GM18868 (cell line): ENCODE data around the gene MALRD1.

Source experiments
- ATAC-seq: cut with Tn5 transposase; IDR thresholded peaks from one replicate; pipeline ENCODE4 v1.9.1; 2021; ENCODE audit warnings: mild to moderate bottlenecking, moderate library complexity; ENCODE audit not compliant: unreplicated experiment

MALRD1 gene

GRCh38 chr10:19561181-19561580 lies 512.6 kb downstream of the MALRD1 start:
- ATAC-seq, result no peak

- no peak for ATAC-seq
Observed at GRCh38 chr10:19563388-19564141, 515.0 kb downstream of the MALRD1 start.

DNA sequence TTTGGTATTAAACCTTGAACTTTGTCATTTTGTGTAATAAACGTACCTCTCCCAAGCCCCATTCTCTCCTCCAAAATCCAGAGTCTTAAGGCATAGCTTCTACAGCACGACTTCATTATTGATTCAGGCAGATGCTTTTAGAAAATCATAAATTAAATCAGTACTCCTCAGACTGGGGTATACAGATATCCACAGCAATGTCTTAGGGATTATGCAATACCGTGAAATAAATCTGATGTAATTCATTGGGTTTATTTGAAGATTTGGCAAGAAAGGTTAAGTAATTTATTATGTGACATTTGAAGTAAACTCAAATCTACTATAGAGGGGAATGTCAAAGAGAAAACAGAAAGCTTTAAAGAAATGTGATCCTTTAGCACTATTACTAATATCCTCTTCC lies 521.5 kb downstream of the MALRD1 start:
- no peak for ATAC-seq

GRCh38 chr10:19570991-19571390 lies 522.4 kb downstream of the MALRD1 start:
- ATAC-seq, result no peak

GRCh38 chr10:19572056-19572455 lies 523.5 kb downstream of the MALRD1 start:
- ATAC-seq, result no peak

DNA sequence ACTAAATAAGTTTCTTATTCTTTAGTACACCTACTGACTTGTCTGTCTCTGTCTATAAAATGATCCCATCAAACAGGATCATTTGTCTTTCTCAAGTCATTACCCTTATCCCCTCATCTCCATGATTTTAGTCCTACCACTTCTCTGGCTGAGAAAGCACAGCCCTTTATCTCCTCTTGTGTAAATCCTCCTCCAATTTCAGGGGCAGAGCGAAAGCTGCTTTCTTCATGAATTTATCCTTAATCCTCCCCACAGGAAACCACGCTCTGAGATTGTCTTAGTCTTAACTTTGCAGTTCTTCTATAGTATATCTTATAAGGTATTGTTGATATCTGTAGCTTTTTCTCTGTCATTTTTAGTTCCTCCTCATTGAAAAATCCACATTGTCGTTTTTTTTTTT lies 528.0 kb downstream of the MALRD1 start:
- no peak for ATAC-seq

- ATAC-seq, result no peak
Observed at GRCh38 chr10:19577381-19577780, 528.8 kb downstream of the MALRD1 start.

DNA sequence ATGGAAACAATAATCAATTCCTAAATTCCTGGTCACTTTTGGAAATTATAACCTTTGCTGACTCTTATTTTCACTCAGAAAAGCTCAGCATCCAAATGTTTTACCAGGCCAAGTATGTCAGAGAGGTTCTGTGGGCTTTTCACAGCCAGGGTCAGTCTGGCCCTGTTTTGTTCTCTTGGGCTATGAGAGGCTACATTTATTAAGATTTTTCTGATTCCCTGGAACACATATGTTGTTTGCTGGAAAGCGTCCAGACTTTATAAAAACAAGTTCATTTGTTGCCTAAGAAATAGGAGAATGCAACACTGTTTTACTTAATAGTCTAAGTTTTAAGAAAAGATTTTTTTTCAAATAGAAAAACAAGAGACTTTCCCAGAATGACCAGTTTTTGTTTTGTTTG lies 529.2 kb downstream of the MALRD1 start:
- no peak for ATAC-seq

DNA sequence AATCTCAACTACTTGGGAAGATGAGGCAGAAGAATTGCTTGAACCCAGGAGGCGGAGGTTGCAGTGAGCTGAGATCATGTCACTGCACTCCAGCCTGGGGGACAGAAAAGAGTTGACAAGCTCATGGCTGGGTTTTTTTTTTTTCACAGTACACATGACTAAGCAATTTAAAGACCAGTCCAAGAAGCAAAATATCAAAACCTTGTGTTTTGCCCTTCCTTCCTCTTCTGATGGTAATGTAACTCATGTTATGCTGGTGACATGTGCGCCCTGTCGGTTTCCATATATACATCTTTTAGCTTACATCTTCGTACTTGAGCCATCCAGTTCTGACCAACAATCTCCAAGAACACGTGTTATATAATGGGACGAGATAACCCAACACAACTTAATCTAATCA lies 530.0 kb downstream of the MALRD1 start:
- ATAC-seq, result no peak

DNA sequence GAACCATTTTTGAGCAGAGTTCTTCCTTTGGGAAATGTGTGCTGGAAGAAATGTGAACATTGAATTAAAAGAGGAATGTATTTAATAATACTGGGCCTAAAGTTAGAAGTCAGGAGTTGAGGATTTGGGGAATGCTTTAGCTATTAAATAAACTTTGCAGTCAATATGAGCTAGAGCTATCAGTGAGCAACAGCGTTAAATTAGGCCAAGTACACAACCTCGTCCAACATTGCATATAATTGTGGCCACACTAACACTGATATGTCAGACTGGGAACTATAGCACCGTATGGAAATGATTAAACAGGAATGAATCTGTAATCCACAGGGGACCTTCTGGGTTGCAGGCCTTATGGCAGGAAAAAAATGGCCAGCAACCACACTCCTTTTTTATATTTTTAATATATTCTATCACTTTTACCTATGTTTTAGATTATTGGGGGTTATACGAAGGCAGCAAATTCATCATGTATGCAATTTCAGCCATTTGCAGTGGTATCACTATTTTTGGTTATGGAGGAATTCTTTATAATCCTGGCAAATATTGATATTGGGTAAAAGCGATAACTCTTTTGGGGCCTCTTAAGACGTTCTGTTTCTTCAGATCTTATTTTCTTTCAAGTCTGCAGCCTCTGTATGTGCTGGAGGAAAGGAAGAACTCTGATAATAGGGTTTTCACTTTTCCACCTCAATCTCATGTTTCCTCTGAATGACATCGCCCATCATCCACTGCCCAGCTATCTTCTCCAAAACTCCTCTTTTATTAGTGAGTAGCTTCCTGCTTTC lies 531.4 kb downstream of the MALRD1 start:
- no peak for ATAC-seq

DNA sequence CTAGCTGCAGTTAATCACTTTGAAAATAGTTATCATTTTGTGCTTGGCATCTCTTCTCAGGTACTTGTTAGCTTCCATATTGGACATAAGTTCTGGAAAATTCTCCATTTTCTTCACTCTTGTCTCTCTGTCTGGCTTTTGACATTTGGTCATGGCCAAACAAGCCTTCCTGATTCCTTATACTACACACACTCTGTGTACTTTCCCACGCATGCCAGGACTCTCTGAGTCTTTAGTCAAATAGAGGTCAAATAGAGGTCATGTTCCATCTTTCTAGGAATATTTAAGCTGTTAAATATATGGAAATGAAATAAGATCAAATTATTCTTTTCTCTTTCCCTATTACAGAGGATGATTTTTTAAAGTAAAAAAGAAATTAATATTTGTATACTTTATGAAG lies 532.1 kb downstream of the MALRD1 start:
- no peak for ATAC-seq

DNA sequence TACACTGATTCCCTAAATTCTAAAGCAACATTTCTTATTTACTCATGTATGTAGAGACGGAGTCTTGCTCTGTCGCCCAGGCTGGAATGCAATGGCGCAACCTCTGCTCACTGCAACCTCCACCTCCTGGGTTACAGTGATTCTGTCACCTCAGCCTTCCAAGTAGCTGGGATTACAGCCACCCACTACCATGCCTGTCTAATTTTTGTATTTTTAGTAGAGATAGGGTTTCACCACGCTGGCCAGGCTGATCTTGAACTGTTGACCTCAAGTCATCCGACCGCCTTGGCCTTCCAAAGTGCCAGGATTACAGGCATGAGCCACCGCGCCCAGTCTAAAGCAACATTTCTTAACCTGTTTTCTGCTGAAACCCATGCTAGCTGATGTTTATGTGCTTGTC lies 540.0 kb downstream of the MALRD1 start:
- no peak for ATAC-seq

DNA sequence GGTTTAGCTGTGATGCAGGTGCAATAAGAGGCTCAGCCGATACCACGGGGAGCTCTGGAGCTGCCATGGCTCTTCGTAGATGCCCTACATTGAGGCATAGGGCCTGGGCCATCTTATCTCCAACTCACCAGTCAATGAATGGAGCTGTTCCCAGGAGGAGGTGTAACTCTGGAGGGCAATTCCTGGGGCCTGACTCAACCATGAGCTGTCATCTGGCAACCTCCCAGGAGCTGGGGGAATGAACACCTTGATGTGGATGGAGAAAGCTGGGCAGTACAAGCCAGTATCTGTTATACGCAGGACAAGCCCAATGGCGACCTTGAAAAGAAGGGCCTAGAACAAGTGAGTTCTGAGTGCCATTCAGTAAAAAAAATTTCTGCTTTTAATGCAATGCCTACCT lies 543.7 kb downstream of the MALRD1 start:
- no peak for ATAC-seq

GRCh38 chr10:19595212-19595845 lies 546.7 kb downstream of the MALRD1 start:
- ATAC-seq, result no peak

DNA sequence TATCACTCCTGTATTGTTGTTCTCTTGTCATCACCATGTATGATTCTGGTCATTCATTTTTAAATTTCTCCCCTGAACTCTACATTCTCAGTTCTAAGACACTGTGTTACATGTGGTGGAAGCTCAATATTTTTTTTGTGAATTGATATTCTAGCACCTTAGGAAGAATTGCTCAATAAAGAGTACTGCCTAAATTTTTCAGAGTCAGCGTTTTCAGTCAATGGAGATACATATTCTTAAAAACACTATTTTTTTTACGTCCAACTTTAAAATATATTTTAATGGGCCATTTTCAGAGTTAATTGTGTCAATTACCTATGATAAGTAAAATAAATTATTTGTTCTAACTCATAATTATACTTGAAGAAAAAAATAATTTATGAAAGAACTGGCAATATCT lies 557.2 kb downstream of the MALRD1 start:
- ATAC-seq, result no peak

GRCh38 chr10:19606968-19607367 lies 558.4 kb downstream of the MALRD1 start:
- ATAC-seq, result no peak

- no peak for ATAC-seq
Observed at GRCh38 chr10:19611775-19612174, 563.2 kb downstream of the MALRD1 start.

DNA sequence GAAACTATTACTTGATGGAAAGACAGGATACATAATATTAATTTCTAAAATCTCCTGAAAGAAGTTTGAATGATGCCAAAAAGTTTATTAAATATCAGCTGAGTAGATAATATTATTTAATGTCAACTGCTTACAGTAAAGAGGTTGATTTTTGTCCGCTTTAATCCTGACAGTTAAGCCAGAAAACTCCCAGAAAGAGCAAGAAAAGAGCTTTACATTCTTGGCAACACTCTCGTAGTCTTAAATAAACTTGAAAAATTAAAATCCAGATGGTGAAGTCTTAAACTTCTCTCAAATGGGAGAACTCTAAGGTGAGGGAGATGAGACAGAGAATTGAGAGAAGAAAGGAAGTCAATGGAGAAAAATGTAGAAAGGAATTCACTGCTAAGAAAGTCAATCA lies 568.4 kb downstream of the MALRD1 start:
- no peak for ATAC-seq

DNA sequence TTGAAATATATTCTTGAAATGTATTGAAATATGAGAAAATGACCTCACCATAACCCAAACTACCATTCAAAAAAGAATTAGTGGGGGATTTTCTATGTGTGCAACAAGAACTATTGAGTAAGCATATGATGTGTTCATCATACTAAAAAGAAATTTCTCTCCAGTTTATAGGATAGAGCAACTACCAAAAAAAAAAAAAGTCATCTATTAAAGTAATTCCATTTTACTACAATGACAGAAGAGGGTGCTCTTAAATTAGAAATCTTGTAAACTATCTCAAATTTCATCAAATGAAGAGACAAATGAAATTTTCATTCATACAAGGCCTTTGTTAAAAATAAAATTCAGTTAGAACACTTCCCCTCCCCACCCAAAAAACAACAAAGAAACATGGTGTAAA lies 572.2 kb downstream of the MALRD1 start:
- no peak for ATAC-seq

DNA sequence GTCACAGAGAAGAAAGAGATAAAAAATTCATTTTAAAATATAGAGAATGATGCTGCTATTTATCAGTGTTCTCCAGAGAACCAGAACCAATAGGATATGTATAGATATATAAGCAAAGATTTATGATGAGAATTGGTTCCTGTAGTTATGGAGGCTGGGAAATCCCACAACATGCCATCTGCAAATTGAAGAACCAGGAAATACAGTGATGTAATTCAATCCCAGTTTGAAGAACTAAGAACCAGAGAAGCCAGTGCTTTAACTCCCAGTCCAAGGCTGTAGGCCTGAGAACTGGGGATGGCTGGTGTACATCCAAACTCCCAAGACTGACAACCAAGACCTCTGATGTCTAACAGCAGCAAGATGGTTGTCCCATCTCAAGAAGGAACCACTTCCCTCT lies 574.7 kb downstream of the MALRD1 start:
- no peak for ATAC-seq

- no peak for ATAC-seq
Observed at GRCh38 chr10:19626156-19626555, 577.6 kb downstream of the MALRD1 start.
